ENCODE results near the gene SYNCRIP.
"Not testable (repeated sequence)": the region's sequence is repeated elsewhere in the genome, so short reads cannot be mapped to it uniquely, and the experiment has no call there.

SYNCRIP gene

GRCh38 chr6:85593438-85594196 lies 49.1 kb downstream of the SYNCRIP start, which contains the start of gene SNX14:
TSS of gene SNX14 (minus strand) at chr6:85593858. CDS start at chr6:85593718, 140 bp downstream.
- peak; percentile 89 for DNase-seq

GRCh38 chr6:85592033-85592432 lies 50.7 kb downstream of the SYNCRIP start:
- DNase-seq = no peak

- no peak for DNase-seq
These were observed 51.5 kb downstream of the SYNCRIP start for GRCh38 chr6:85591207-85591606.

GRCh38 chr6:85585741-85586140 lies 56.9 kb downstream of the SYNCRIP start:
- DNase-seq = no peak

- DNase-seq = not testable (repeated sequence)
These were observed 59.9 kb downstream of the SYNCRIP start for GRCh38 chr6:85582832-85583231.

- DNase-seq = no peak
These were observed 61.1 kb downstream of the SYNCRIP start for GRCh38 chr6:85581572-85581971.

- DNase-seq = no peak
These were observed 61.8 kb downstream of the SYNCRIP start for GRCh38 chr6:85580878-85581267.

- DNase-seq = no peak
These were observed 62.4 kb downstream of the SYNCRIP start for GRCh38 chr6:85580118-85580877.

- no peak for DNase-seq
These were observed 63.1 kb downstream of the SYNCRIP start for GRCh38 chr6:85579581-85579980.

GRCh38 chr6:85576476-85576875 lies 66.2 kb downstream of the SYNCRIP start:
- no peak for DNase-seq

- no peak for DNase-seq
These were observed 67.6 kb downstream of the SYNCRIP start for GRCh38 chr6:85574932-85575598.

- DNase-seq = no peak
These were observed 73.4 kb downstream of the SYNCRIP start for GRCh38 chr6:85569323-85569722.

GRCh38 chr6:85568411-85568810 lies 74.3 kb downstream of the SYNCRIP start:
- DNase-seq = no peak

- DNase-seq = no peak
These were observed 77.0 kb downstream of the SYNCRIP start for GRCh38 chr6:85565736-85566135.

- not testable (repeated sequence) for DNase-seq
These were observed 78.5 kb downstream of the SYNCRIP start for GRCh38 chr6:85564223-85564622.

Data from GDM1 (cell line).